Nephron progenitor cell (in vitro differentiated cells): Measurements from ENCODE around the gene USP22.
A peak's percentile ranks its signal among the peaks of the same experiment; 100 is the strongest.
"Not testable (repeated sequence)": the region's sequence is repeated elsewhere in the genome, so short reads cannot be mapped to it uniquely, and the experiment has no call there.

Experiments
- DNase-seq: peaks from one replicate; pipeline ENCODE4 v3.0.0; 2021
- H3K27ac Mint-ChIP-seq: 2 replicates; pipeline ENCODE4 v1.8.0; 2021; ENCODE audit warnings: mild to moderate bottlenecking, moderate library complexity, mixed read lengths
- H3K27me3 Mint-ChIP-seq: 2 replicates; pipeline ENCODE4 v1.8.0; 2021; ENCODE audit warnings: mild to moderate bottlenecking, low read depth, mixed read lengths; ENCODE audit not compliant: poor library complexity
- H3K36me3 Mint-ChIP-seq: 2 replicates; pipeline ENCODE4 v1.8.0; 2021; ENCODE audit warnings: low read depth, mixed read lengths
- H3K4me1 Mint-ChIP-seq: 2 replicates; pipeline ENCODE4 v1.8.0; 2021; ENCODE audit warnings: mixed read lengths
- H3K4me3 Mint-ChIP-seq: 2 replicates; pipeline ENCODE4 v1.8.0; 2021; ENCODE audit warnings: mild to moderate bottlenecking, moderate library complexity, mixed read lengths
- H3K9me3 Mint-ChIP-seq: 2 replicates; pipeline ENCODE4 v1.8.0; 2021; ENCODE audit warnings: mild to moderate bottlenecking, moderate library complexity, mixed read lengths
- TF ChIP-seq, protein P1 (sequence below): fragments of 200-600 bp; sonication (generic); IDR thresholded peaks from 2 replicates; pipeline ENCODE4 v1.5.0; 2021; ENCODE audit warnings: antibody characterized with exemption

USP22 gene

DNA sequence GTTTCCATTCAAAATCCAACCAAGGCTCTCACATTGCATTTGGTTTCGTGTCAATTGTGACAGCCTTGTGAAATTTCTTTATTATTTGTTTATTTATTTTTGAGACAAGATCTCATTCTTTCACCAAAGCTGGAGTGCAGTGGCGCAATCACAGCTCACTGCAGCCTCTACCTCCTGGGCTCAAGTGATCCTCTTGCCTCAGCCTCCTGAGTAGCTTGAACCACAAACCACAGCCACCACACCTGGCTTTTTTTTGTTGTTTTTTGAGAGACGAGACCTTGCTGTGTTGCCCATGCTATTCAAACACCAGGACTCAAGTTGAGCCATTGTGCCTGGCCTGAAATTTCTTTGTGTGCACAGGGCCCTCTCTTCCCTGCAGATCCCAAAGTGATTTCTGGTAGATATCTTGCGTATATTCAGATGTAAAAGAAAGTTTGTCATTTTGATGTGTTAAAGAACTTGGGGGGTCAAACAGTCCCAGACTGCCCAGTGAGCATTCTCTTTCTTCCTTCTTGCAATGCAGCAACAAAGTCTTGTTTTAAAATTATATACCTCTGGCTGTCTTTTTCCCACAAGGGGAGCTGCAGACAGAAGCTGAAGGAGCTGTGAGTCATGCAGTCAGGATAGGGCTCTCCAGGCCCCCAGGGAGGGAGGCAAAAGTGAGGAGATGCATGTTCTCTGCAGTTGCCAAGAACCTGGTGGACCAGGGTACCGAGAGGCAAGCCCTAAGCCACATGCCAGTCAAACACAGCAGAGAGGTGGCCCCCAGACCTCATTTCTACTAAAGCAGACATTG is 15.5 kb upstream of the USP22 start:
- H3K4me3 Mint-ChIP-seq: no peak overlapping the region
- TF ChIP-seq, protein P1, sequence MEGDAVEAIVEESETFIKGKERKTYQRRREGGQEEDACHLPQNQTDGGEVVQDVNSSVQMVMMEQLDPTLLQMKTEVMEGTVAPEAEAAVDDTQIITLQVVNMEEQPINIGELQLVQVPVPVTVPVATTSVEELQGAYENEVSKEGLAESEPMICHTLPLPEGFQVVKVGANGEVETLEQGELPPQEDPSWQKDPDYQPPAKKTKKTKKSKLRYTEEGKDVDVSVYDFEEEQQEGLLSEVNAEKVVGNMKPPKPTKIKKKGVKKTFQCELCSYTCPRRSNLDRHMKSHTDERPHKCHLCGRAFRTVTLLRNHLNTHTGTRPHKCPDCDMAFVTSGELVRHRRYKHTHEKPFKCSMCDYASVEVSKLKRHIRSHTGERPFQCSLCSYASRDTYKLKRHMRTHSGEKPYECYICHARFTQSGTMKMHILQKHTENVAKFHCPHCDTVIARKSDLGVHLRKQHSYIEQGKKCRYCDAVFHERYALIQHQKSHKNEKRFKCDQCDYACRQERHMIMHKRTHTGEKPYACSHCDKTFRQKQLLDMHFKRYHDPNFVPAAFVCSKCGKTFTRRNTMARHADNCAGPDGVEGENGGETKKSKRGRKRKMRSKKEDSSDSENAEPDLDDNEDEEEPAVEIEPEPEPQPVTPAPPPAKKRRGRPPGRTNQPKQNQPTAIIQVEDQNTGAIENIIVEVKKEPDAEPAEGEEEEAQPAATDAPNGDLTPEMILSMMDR: no peak
- DNase-seq: no peak

DNA sequence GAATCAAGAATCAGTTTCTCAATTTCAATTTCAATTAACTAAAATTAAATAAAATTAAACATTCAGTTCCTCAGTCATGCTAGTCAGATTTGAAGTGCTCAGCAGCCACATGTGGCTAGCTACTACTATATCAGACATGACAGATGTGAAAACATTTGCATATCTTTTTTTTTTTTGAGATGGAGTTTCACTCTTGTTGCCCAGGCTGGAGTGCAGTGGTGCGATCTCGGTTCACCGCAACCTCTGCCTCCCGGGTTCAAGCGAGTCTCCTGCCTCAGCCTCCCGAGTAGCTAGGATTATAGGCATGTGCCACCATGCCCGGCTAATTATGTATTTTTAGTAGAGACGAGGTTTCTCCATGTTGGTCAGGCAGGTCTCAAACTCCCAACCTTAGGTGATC is 10.2 kb upstream of the USP22 start:
- not testable (repeated sequence) for H3K36me3 Mint-ChIP-seq, H3K4me3 Mint-ChIP-seq, H3K27ac Mint-ChIP-seq, DNase-seq
- Mint-ChIP-seq H3K4me1 (peaks cover 15% of the 10 kb centered on the region), H3K9me3 (peaks cover 12% of the 10 kb centered on the region), H3K27me3 (peaks cover 10% of the 10 kb centered on the region)

More for the DNA sequence above, 15.5 kb upstream of the USP22 start:
- no peaks in the 10 kb centered on the region for H3K9me3 Mint-ChIP-seq
- no peaks in the 10 kb centered on the region for H3K27me3 Mint-ChIP-seq
- peaks cover 12% of the 10 kb centered on the region for H3K4me1 Mint-ChIP-seq
- H3K27ac Mint-ChIP-seq: no peak overlapping the region
- no peaks in the 10 kb centered on the region for H3K36me3 Mint-ChIP-seq

DNA sequence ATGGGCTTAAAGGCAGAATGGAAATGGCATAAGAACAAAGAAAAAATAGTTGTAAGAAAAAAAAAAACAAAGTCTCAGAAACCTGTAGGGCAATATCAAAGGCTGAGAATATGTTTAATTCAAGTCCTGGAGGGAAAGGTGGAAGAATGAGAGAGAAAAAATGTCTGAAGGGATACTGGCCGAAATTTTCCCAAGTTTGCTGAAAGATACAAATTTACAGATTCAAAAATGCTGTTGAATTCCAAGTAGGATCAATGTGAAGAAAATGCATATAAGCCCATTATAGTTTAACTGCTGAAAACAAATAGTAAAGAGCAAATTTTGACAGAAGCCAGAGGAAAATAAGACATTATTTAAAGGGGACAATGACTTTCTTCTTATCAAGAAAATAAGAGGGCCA is 6.6 kb upstream of the USP22 start:
- Mint-ChIP-seq H3K27ac (no peak overlapping the region), H3K4me3 (no peak overlapping the region), H3K36me3 (no peaks in the 10 kb centered on the region), H3K27me3 (peaks cover 10% of the 10 kb centered on the region), H3K9me3 (peaks cover 15% of the 10 kb centered on the region), H3K4me1 (peaks cover 18% of the 10 kb centered on the region)
- no peak for DNase-seq
- TF ChIP-seq, protein P1: no peak

DNA sequence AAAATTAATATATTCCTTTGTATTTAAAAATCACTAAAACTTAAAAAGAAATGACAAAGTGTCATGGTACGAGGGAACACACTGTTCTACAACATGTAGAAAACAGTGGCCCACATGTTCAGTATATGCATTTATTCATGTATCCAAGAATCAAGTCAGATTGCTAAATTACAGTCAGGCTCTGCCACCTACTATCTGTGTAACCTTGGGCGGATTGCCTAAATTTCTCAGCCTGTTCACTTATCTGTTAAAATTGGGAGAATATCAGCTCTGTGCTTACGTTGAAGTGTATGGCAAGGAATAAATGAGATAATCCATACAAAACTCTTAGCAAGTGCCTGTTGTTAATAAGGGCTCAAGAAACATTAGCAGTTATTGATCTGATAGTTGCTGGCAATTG is 3.4 kb upstream of the USP22 start:
- H3K4me3 Mint-ChIP-seq: no peak overlapping the region
- peaks cover 15% of the 10 kb centered on the region for H3K9me3 Mint-ChIP-seq
- H3K4me1 Mint-ChIP-seq: peaks cover 15% of the 10 kb centered on the region
- H3K36me3 Mint-ChIP-seq: no peaks in the 10 kb centered on the region
- H3K27ac Mint-ChIP-seq: no peak overlapping the region
- TF ChIP-seq, protein P1: no peak
- peaks cover 10% of the 10 kb centered on the region for H3K27me3 Mint-ChIP-seq
- DNase-seq: no peak

DNA sequence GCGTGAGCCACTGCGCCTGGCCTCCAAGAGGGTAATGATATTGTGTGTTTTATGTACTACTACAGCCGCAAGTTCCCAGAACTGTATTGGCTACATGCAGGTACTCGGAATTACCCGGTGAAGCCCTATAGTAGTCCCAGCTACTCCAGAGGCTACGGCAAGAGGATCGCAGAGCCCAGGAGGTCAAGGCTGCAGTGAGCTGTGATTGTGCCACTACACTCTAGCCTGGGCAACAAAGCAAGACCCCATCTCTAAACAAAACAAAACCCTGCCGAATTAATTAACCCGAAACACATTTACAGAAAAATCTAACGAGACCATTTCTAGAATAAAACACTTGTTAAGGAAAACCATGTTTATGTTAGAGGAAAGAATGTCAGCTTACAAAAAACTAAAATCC is 2.2 kb upstream of the USP22 start:
- H3K4me3 Mint-ChIP-seq: peak overlapping the region; percentile 84

More for the DNA sequence above, 2.2 kb upstream of the USP22 start:
- Mint-ChIP-seq H3K27ac (no peak overlapping the region), H3K9me3 (peaks cover 15% of the 10 kb centered on the region), H3K36me3 (peaks cover 5% of the 10 kb centered on the region), H3K27me3 (peaks cover 10% of the 10 kb centered on the region), H3K4me1 (peaks cover 25% of the 10 kb centered on the region)
- DNase-seq: no peak
- TF ChIP-seq, protein P1: no peak
